B cell (primary cell): Measurements from ENCODE around the gene MAPT.

ENCODE experiments used
- CTCF ChIP-seq: fragments of 200-600 bp; IDR thresholded peaks from one replicate; pipeline ENCODE4 v1.8.0; 2022; ENCODE audit warnings: antibody characterized with exemption, mild to moderate bottlenecking
- EZH2 ChIP-seq: IDR thresholded peaks from 2 replicates; pipeline ENCODE4 v1.6.1; 2012; ENCODE audit warnings: borderline replicate concordance, low read depth, mild to moderate bottlenecking, moderate library complexity, low read length; ENCODE audit not compliant: insufficient read depth, poor library complexity, severe bottlenecking

- no peak for TF ChIP-seq CTCF
- no peak for TF ChIP-seq EZH2
Measured at GRCh38 chr17:45908935-45909334, 14.6 kb downstream of the MAPT start.
